Fibroblast of the aortic adventitia (primary cell): ENCODE measurements around the gene IRGQ. TPM values are rescaled to one million over a fixed set of nuclear protein-coding genes. Genes with fewer than 3 reads are reported as not detected.

Experiments
- DNase-seq: peaks from one replicate; pipeline ENCODE4 v3.0.0-alpha.2; 2010; ENCODE audit warnings: low read depth
- H3K4me3 ChIP-seq: 2 replicates; pipeline ENCODE4 v1.5.1; 2011; ENCODE audit warnings: low read depth, mild to moderate bottlenecking, control low read depth, low read length, moderate library complexity
- CTCF ChIP-seq: IDR thresholded peaks from 2 replicates; pipeline ENCODE4 v1.5.1; 2011; ENCODE audit warnings: mild to moderate bottlenecking, low read length, control low read depth, inconsistent platforms; ENCODE audit not compliant: insufficient read depth
- total RNA-seq: library from RNA; depleted of rRNA; stranded (reverse); fragments of >200 nt; gene quantifications from 2 replicates; pipeline ENCODE4 v1.2.3, GENCODE V29; 2012; ENCODE audit warnings: low replicate concordance

The IRGQ gene
- total RNA-seq, 1 donor = 17.5 TPM

- TF ChIP-seq CTCF = no peak
- no peak for DNase-seq
- H3K4me3 ChIP-seq = no peak overlapping the region
Measured at GRCh38 chr19:43582495-43582894, 13.4 kb downstream of the IRGQ start.

DNA sequence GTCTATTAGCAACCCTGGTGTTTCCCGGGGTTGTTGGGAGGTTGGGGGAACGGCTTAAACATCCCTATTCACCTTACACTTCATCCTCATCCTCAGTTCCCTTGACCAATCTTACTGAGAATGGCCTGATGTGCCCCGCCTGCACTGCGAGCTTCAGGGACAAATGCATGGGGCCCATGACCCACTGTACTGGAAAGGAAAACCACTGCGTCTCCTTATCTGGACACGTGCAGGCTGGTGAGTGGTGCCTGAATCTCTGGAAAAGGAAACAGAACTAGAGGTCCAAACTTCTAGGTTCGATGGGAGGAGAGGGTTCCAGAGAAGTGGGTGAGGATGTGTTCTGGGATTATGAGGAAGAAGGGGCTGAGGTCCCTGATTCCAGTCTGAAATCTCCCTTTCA lies 14.5 kb downstream of the IRGQ start:
- no peak overlapping the region for H3K4me3 ChIP-seq
- TF ChIP-seq CTCF = no peak
- DNase-seq = no peak

DNA sequence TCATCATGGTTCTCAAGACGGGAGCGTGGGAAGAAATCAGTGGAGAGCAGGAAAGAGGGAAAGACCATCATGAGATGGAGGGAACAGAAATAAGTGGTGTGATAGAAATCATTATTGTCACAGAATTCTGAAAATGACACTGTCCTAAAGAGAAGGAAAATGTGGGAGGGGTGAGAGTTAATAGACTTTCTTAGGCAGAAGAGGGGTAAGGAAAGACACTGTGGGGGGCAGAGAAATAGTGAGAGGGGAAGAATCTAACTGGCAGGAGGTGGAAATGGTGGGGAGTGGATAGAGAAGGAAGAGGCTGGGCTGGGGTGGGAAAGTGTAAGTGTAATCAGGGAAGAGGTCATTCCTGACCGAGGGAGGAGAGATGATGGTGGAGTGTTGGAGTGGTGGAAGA lies 17.1 kb downstream of the IRGQ start:
- no peak overlapping the region for H3K4me3 ChIP-seq
- TF ChIP-seq CTCF = no peak
- DNase-seq = no peak

DNA sequence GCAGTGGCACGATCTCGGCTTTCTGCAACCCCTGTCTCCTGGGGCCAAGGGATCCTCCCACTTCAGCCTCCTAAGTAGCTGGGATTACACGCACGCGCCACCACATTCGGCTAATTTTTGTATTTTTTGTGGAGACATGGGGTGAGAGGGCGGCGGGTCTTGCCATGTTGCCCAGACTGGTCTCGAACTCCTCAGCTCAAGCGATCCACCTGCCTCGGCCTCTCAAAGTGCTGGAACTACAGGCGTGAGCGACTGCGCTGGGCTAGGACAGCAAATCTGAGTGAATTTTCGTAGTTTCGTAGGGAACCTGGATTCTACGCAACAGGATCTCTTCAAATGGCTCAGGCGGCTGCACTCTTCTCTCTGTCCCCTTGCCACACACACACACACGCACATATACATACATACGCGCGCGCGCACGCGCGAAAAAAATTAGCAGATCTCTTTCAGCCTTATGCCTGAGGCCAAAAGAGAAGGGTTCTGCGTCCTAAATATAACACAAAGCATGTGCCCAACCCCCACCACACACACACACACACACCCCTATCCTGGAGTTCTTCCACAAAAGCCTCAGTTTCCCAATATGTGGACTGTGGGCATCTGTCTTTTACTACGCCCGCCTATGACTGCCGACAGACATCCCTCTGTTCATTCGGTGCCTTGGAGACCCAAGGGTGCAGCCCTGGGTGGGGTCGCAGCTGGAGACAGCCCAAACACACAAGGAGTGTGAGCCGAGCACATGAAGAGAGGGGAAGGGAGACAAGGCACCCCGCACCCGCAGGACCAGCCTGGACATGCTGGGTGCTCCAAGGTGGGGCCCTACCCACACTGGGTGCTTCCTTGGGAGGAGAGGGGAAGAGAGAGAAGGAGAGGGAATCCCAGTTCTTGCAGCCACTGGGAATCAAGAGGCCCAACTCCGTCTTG lies 19.7 kb downstream of the IRGQ start:
- peak overlapping the region; percentile 57 for H3K4me3 ChIP-seq
- no peak for TF ChIP-seq CTCF
- DNase-seq = no peak

GRCh38 chr19:43575156-43575950 lies 20.6 kb downstream of the IRGQ start, which contains the start of the genes PINLYP and XRCC1:
TSS of gene PINLYP (plus strand) at chr19:43575801. CDS start at chr19:43577192, 1,391 bp downstream.
TSS of gene XRCC1 (minus strand) at chr19:43575527. CDS start at chr19:43575458, 69 bp downstream.
- peak within 1 kb of the TSS; percentile 71 for H3K4me3 ChIP-seq
- no peak for TF ChIP-seq CTCF
- peak; percentile 98 for DNase-seq

DNA sequence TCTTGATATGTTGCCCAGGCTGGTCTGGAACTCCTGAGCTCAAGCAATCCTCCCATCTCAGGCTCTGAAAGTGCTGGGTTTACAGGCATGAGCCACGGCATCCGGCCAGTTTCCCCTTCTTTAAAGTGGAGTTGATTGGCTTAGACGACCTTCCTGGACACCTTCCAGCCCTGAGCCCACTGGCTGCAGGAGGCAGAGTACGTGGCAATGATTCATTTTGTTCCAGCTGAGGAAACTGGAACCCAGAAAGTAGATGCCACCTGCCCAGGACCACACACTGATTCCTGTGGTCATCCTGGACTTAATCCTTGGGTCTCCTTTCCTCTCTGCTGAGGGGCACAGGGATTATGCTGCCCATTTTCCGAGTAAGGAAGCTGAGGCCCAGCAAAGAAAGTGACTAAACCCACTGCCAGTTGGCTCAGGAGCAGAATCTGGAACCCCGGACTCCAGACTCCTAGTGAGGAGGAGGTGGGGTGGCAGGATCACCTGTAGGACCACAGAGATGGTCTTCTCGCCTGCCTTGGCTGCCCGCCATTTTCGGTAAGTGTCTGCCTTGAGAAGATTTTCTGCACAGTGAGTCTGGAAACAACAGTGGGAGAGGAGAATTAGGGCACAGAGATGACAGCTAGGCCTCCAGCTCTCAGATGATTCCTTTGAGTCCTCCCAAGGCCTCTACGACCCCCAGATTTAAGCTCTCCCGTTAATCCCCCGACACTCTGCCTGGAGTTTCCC lies 21.3 kb downstream of the IRGQ start:
- no peak for DNase-seq
- H3K4me3 ChIP-seq = peak overlapping the region; percentile 71
- TF ChIP-seq CTCF = no peak
